Stomach (tissue), 4 donors: ENCODE data around the gene ZNF581.

Experiments used
- CTCF ChIP-seq, 7 experiments: fragments of 450-650 bp in 4 of 7; fragments of 200-600 bp in 3 of 7; sonication (generic) in 3 of 7; IDR thresholded peaks; one replicate each; pipeline ENCODE4 v1.5.1; 2016 to 2019; ENCODE audit warnings: antibody characterized with exemption in 7 of 7, control low read depth in 2 of 7, mild to moderate bottlenecking in 1 of 7
- EP300 ChIP-seq: sonication (generic); formaldehyde crosslinking; IDR thresholded peaks from one replicate; pipeline ENCODE4 v1.6.1; 2017; ENCODE audit warnings: antibody characterized with exemption
- POLR2A ChIP-seq, 4 donors: fragments of 450-650 bp; IDR thresholded peaks; one replicate each; pipeline ENCODE4 v1.6.1; 2016; ENCODE audit warnings: antibody characterized with exemption in 4 of 4, control low read depth in 2 of 4, mild to moderate bottlenecking in 1 of 4, moderate library complexity in 1 of 4
- POLR2AphosphoS5 ChIP-seq, 3 donors: sonication (generic); formaldehyde crosslinking; IDR thresholded peaks; one replicate each; pipeline ENCODE4 v1.6.1; 2016; ENCODE audit warnings: antibody characterized with exemption in 3 of 3

DNA sequence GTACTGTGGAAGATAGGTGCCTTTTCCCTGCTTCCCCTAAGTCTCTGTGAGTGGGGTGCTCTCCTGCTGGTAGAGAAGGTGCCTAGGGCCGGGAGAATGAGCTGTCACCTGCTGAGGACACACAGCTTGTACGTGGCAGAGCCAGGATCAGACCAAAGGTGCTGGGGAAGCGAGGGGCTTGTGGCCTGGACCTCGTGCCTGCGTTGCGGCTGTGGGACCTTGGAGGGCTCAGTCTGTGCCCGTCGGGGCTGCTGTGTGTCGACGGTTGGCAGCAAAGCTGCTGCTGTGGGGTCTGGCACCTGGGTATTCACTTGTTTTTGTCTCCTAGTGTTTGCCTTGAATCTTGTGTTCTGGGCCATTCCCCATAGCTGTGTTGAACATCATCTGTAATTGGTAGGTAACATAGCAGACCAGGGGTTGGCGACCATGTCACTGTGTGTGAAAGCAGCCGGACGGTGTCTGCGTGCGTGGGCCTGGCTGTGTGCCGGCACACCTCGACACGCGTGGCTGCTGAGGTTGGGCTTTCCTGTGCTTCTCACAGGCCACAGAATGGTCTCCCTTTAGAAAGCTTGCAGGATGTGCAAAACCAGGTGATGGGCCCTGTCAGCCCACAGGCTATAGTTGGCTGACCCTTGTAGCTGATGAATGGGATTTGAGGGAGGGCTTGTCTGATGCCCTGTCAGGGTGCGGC lies 20.5 kb downstream of the ZNF581 start:
- TF ChIP-seq CTCF (IDR thresholded peaks at IDR 0.05) (no peak), POLR2A (IDR thresholded peaks at IDR 0.05) (no peak), EP300 (no peak), POLR2AphosphoS5 (IDR thresholded peaks at IDR 0.05) (no peak)
